MM.1S (cell line): Measurements from ENCODE around the gene CD28.

Experiments used
- DNase-seq: peaks from one replicate; pipeline ENCODE4 v3.0.0-alpha.2; 2015
- H2AFZ ChIP-seq: fragments of 300-600 bp; sonication (generic); 2 replicates; pipeline ENCODE4 v1.6.0; 2016; ENCODE audit warnings: antibody characterized with exemption, low read length
- H3F3A ChIP-seq: fragments of 300-600 bp; sonication (generic); 2 replicates; pipeline ENCODE4 v1.6.1; 2016; ENCODE audit warnings: mild to moderate bottlenecking, antibody characterized with exemption, low read length, moderate library complexity, mixed read lengths; ENCODE audit not compliant: insufficient read depth
- H3K27ac ChIP-seq: fragments of 300-600 bp; sonication (generic); 2 replicates; pipeline ENCODE4 v1.5.1; 2016; ENCODE audit warnings: mild to moderate bottlenecking, low read length
- H3K27me3 ChIP-seq: fragments of 300-600 bp; sonication (generic); replicated peaks from 2 replicates; pipeline ENCODE4 v1.6.0; 2016; ENCODE audit warnings: low read length; ENCODE audit not compliant: insufficient read depth
- H3K36me3 ChIP-seq: fragments of 300-600 bp; sonication (generic); replicated peaks from 2 replicates; pipeline ENCODE4 v1.6.1; 2016; ENCODE audit warnings: mild to moderate bottlenecking, low read length, mixed read lengths; ENCODE audit not compliant: insufficient read depth
- H3K4me1 ChIP-seq: fragments of 300-600 bp; sonication (generic); 2 replicates; pipeline ENCODE4 v1.6.1; 2016; ENCODE audit warnings: low read length, mixed read lengths
- H3K4me2 ChIP-seq: fragments of 300-600 bp; sonication (generic); 2 replicates; pipeline ENCODE4 v1.6.0; 2016; ENCODE audit warnings: low read depth, low read length
- H3K4me3 ChIP-seq: fragments of 300-600 bp; sonication (generic); 2 replicates; pipeline ENCODE4 v1.5.1; 2016; ENCODE audit warnings: low read length, mixed read lengths
- H3K79me2 ChIP-seq: fragments of 300-600 bp; sonication (generic); 2 replicates; pipeline ENCODE4 v1.6.1; 2016; ENCODE audit warnings: mixed run types, low read length, mixed read lengths
- H3K9ac ChIP-seq: fragments of 300-600 bp; sonication (generic); 2 replicates; pipeline ENCODE4 v1.6.1; 2016; ENCODE audit warnings: low read length, mixed read lengths
- H3K9me2 ChIP-seq: fragments of 300-600 bp; sonication (generic); replicated peaks from 2 replicates; pipeline ENCODE4 v1.6.1; 2016; ENCODE audit warnings: mild to moderate bottlenecking, low read length, mixed read lengths; ENCODE audit not compliant: insufficient read depth
- H3K9me3 ChIP-seq: fragments of 300-600 bp; sonication (generic); replicated peaks from 2 replicates; pipeline ENCODE4 v1.6.1; 2016; ENCODE audit warnings: mild to moderate bottlenecking, low read length, mixed read lengths; ENCODE audit not compliant: insufficient read depth
- H4K20me1 ChIP-seq: fragments of 300-600 bp; sonication (generic); 2 replicates; pipeline ENCODE4 v1.6.1; 2016; ENCODE audit warnings: mild to moderate bottlenecking, low read length, moderate library complexity, mixed read lengths; ENCODE audit not compliant: insufficient read depth
- EZH2 ChIP-seq: fragments of 300-600 bp; sonication (generic); optimal IDR thresholded peaks from 2 replicates; pipeline ENCODE3; 2017; ENCODE audit warnings: low read depth, mild to moderate bottlenecking, antibody characterized with exemption, low read length, mixed read lengths
- EZH2phosphoT487 ChIP-seq: fragments of 300-600 bp; sonication (generic); IDR thresholded peaks from 2 replicates; pipeline ENCODE4 v1.6.1; 2018; ENCODE audit warnings: antibody characterized with exemption, low read length
- TF ChIP-seq, protein P1 (sequence below): fragments of 300-600 bp; sonication (generic); IDR thresholded peaks from 2 replicates; pipeline ENCODE4 v1.5.1; 2016; ENCODE audit warnings: antibody characterized with exemption, low read length, mixed read lengths

The CD28 gene

DNA sequence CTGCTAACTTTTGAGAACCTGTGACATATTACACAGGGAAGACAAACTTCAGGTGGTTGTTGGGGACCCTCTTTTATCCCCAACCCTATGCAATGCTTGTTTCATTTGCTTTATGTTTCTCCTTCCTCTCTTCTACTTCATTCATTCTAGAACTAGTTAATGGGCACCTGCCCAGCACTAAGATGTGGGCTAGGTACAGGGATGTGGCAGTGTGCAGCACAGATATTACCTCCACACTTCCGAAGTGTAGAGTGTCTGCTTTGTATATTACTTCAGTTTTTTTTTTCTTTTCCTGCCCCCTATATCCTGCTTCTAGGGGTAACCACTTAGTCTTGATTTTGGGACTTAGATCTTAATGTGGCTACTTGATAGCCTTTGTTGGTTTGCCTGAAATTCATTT lies 35.1 kb downstream of the CD28 start:
- Histone ChIP-seq H2AFZ (no peak overlapping the region), H3K27ac (no peak overlapping the region), H3K9ac (no peak overlapping the region), H3K9me3 (no peaks in the 10 kb centered on the region), H3F3A (no peaks in the 10 kb centered on the region), H3K9me2 (no peaks in the 10 kb centered on the region), H3K4me2 (no peak overlapping the region), H3K36me3 (peaks cover 16% of the 10 kb centered on the region), H3K4me1 (0 out of 2 replicates have a peak, but pooled peaks cover 6% of the 10 kb centered on the region), H3K27me3 (no peaks in the 10 kb centered on the region), H4K20me1 (no peaks in the 10 kb centered on the region), H3K4me3 (no peak overlapping the region), H3K79me2 (peaks cover 25% of the 10 kb centered on the region)
- no peak for DNase-seq
- TF ChIP-seq, protein P1, sequence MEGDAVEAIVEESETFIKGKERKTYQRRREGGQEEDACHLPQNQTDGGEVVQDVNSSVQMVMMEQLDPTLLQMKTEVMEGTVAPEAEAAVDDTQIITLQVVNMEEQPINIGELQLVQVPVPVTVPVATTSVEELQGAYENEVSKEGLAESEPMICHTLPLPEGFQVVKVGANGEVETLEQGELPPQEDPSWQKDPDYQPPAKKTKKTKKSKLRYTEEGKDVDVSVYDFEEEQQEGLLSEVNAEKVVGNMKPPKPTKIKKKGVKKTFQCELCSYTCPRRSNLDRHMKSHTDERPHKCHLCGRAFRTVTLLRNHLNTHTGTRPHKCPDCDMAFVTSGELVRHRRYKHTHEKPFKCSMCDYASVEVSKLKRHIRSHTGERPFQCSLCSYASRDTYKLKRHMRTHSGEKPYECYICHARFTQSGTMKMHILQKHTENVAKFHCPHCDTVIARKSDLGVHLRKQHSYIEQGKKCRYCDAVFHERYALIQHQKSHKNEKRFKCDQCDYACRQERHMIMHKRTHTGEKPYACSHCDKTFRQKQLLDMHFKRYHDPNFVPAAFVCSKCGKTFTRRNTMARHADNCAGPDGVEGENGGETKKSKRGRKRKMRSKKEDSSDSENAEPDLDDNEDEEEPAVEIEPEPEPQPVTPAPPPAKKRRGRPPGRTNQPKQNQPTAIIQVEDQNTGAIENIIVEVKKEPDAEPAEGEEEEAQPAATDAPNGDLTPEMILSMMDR, result no peak
- TF ChIP-seq EZH2phosphoT487, result no peak

DNA sequence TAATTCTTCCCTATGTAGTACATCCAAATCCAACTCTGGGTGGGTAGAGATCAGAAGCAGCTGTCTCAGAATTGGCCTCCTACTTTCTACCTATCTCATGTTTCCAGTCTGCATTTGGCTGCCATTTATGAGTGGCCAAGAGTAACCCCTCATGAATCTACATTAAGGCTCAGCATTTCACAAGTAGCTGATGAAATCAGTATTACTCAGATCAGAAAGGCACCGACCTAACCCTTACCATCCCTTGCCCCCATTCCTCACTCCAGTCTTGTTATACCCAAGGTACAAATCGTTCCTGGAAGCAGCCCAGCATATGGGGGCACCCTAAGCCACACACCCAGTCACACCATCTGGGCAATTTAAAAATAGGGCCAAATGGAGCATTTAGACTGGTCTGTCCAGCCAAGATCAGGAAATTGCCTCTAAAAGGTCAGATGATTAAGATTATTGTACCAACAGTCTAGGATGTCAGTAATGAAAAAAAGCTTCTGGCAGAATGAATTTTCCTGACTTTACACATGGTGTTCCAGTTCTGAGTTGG lies 37.1 kb downstream of the CD28 start:
- no peak for DNase-seq
- Histone ChIP-seq H3K9ac (no peak overlapping the region), H3K9me3 (no peaks in the 10 kb centered on the region), H3K79me2 (peaks cover 6% of the 10 kb centered on the region), H3F3A (no peaks in the 10 kb centered on the region), H3K4me2 (no peak overlapping the region), H3K4me3 (no peak overlapping the region), H3K27ac (no peak overlapping the region), H3K27me3 (no peaks in the 10 kb centered on the region), H3K4me1 (0 out of 2 replicates have a peak, but pooled peaks cover 6% of the 10 kb centered on the region), H2AFZ (no peak overlapping the region), H4K20me1 (no peaks in the 10 kb centered on the region), H3K9me2 (no peaks in the 10 kb centered on the region), H3K36me3 (no peaks in the 10 kb centered on the region; the same call in 1 of the 2 replicates)
- TF ChIP-seq EZH2phosphoT487 (no peak), EZH2 (no peak)
- TF ChIP-seq, protein P1, result no peak

DNA sequence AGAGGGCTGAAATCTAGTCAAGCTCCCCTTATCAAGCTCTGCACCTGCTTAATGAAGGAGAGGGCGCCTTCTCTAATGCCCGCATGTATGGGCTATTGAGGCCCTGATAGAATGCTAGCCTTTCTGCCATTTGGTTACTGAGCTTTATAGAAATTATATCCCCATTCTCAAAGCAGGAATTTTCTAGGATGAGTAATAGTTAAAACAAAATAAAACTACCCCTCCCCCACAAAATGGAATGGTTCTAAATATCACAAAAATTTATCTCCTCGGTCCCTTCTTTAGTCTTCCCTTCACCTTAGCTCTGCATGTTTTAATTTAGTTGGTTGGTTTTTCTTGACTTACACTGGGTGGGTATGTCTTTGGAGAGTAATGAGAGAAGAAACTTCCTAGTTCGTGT lies 37.7 kb downstream of the CD28 start:
- Histone ChIP-seq H3F3A (no peaks in the 10 kb centered on the region; the same call in 1 of the 2 replicates), H3K9ac (no peak overlapping the region), H4K20me1 (no peaks in the 10 kb centered on the region), H3K9me3 (no peaks in the 10 kb centered on the region), H3K4me3 (no peak overlapping the region), H3K4me1 (0 out of 2 replicates have a peak, but pooled peaks cover 6% of the 10 kb centered on the region), H3K27me3 (no peaks in the 10 kb centered on the region), H3K79me2 (peaks cover under 1% of the 10 kb centered on the region; the same call in 1 of the 2 replicates), H3K36me3 (no peaks in the 10 kb centered on the region; the same call in 1 of the 2 replicates), H2AFZ (no peak overlapping the region), H3K9me2 (no peaks in the 10 kb centered on the region), H3K27ac (no peak overlapping the region), H3K4me2 (no peak overlapping the region)
- TF ChIP-seq EZH2 (no peak), EZH2phosphoT487 (no peak)
- TF ChIP-seq, protein P1, result no peak
- no peak for DNase-seq
